Nephron (organoid): ENCODE data around the gene KLK15.
"Not testable (repeated sequence)": the region's sequence is repeated elsewhere in the genome, so short reads cannot be mapped to it uniquely, and the experiment has no call there.

Experiments used
- H3K27ac Mint-ChIP-seq, 3 experiments: 2 replicates each; pipeline ENCODE4 v1.8.0; 2020; ENCODE audit warnings: mixed read lengths in 3 of 3, mild to moderate bottlenecking in 2 of 3, moderate library complexity in 1 of 3
- H3K27me3 Mint-ChIP-seq: 2 replicates; pipeline ENCODE4 v1.8.0; 2021; ENCODE audit warnings: low read depth, mild to moderate bottlenecking, moderate library complexity, mixed read lengths
- H3K36me3 Mint-ChIP-seq: 2 replicates; pipeline ENCODE4 v1.8.0; 2020; ENCODE audit warnings: low read depth, mixed read lengths
- H3K4me1 Mint-ChIP-seq: 2 replicates; pipeline ENCODE4 v1.8.0; 2020; ENCODE audit warnings: mixed read lengths
- H3K4me3 Mint-ChIP-seq, 3 experiments: 2 replicates each; pipeline ENCODE4 v1.8.0; 2020; ENCODE audit warnings: mild to moderate bottlenecking in 3 of 3, mixed read lengths in 3 of 3, moderate library complexity in 2 of 3
- H3K9me3 Mint-ChIP-seq: 2 replicates; pipeline ENCODE4 v1.8.0; 2020; ENCODE audit warnings: mixed read lengths
- CTCF ChIP-seq, 3 experiments: fragments of 200-600 bp; sonication (generic); IDR thresholded peaks; one replicate each; pipeline ENCODE4 v1.5.0; 2021; ENCODE audit warnings: antibody characterized with exemption in 3 of 3; ENCODE audit not compliant: unreplicated experiment in 3 of 3

KLK15 gene

GRCh38 chr19:50814883-50815282, 18.5 kb downstream of the KLK15 start:
- H3K4me1 Mint-ChIP-seq = peaks cover 5% of the 10 kb centered on the region
- H3K27me3 Mint-ChIP-seq = peaks cover 81% of the 10 kb centered on the region
- no peaks in the 10 kb centered on the region for H3K36me3 Mint-ChIP-seq
- H3K27ac Mint-ChIP-seq = no peak overlapping the region
- no peak overlapping the region for H3K4me3 Mint-ChIP-seq
- H3K9me3 Mint-ChIP-seq = peaks cover 5% of the 10 kb centered on the region
- no peak for TF ChIP-seq CTCF (IDR thresholded peaks at IDR 0.05; ENCODE audit: unreplicated experiment in 3 of 3)

- Mint-ChIP-seq H3K36me3 (no peaks in the 10 kb centered on the region), H3K4me3 (no peak overlapping the region), H3K27ac (no peak overlapping the region), H3K9me3 (peaks cover 5% of the 10 kb centered on the region), H3K27me3 (peaks cover 60% of the 10 kb centered on the region), H3K4me1 (no peaks in the 10 kb centered on the region)
- no peak for TF ChIP-seq CTCF (IDR thresholded peaks at IDR 0.05; ENCODE audit: unreplicated experiment in 3 of 3)
These were observed 20.9 kb downstream of the KLK15 start for GRCh38 chr19:50812474-50812873.

- H3K27me3 Mint-ChIP-seq = peaks cover 52% of the 10 kb centered on the region
- not testable (repeated sequence) for H3K27ac Mint-ChIP-seq, H3K4me3 Mint-ChIP-seq, H3K4me1 Mint-ChIP-seq, H3K36me3 Mint-ChIP-seq, H3K9me3 Mint-ChIP-seq
These were observed 21.6 kb downstream of the KLK15 start for GRCh38 chr19:50811622-50812238.

GRCh38 chr19:50808856-50809255, 24.5 kb downstream of the KLK15 start:
- peaks cover 26% of the 10 kb centered on the region for H3K27me3 Mint-ChIP-seq
- no peak overlapping the region for H3K4me3 Mint-ChIP-seq
- no peak overlapping the region for H3K27ac Mint-ChIP-seq
- no peak for TF ChIP-seq CTCF (IDR thresholded peaks at IDR 0.05; ENCODE audit: unreplicated experiment in 3 of 3)
- H3K9me3 Mint-ChIP-seq = no peaks in the 10 kb centered on the region
- H3K4me1 Mint-ChIP-seq = peaks cover 12% of the 10 kb centered on the region
- H3K36me3 Mint-ChIP-seq = no peaks in the 10 kb centered on the region

GRCh38 chr19:50804420-50805272, 28.7 kb downstream of the KLK15 start:
- peaks cover under 1% of the 10 kb centered on the region for H3K27me3 Mint-ChIP-seq
- H3K9me3 Mint-ChIP-seq = no peaks in the 10 kb centered on the region
- TF ChIP-seq CTCF (IDR thresholded peaks at IDR 0.05; ENCODE audit: unreplicated experiment in 3 of 3) = no peak
- H3K36me3 Mint-ChIP-seq = peaks cover 16% of the 10 kb centered on the region
- peak overlapping the region; percentile 100 for H3K27ac Mint-ChIP-seq
- H3K4me3 Mint-ChIP-seq = peak overlapping the region; percentile 97 to 100 (median 99)
- H3K4me1 Mint-ChIP-seq = peaks cover 30% of the 10 kb centered on the region

- peaks cover 16% of the 10 kb centered on the region for H3K36me3 Mint-ChIP-seq
- H3K4me1 Mint-ChIP-seq = peaks cover 30% of the 10 kb centered on the region
- H3K27me3 Mint-ChIP-seq = no peaks in the 10 kb centered on the region
- H3K9me3 Mint-ChIP-seq = no peaks in the 10 kb centered on the region
- peak overlapping the region; percentile 100 for H3K27ac Mint-ChIP-seq
- H3K4me3 Mint-ChIP-seq = peak overlapping the region; percentile 97 to 100 (median 99)
- no peak for TF ChIP-seq CTCF (IDR thresholded peaks at IDR 0.05; ENCODE audit: unreplicated experiment in 3 of 3)
These were observed 29.5 kb downstream of the KLK15 start for GRCh38 chr19:50803633-50804419.
